NCI-H460 (cell line): ENCODE measurements around the gene LMOD2. TPM values are rescaled to one million over a fixed set of nuclear protein-coding genes. Genes with fewer than 3 reads are reported as not detected.

ENCODE experiments used
- DNase-seq: peaks from one replicate; pipeline ENCODE4 v3.0.0-alpha.2; 2016; ENCODE audit warnings: low read depth; ENCODE audit errors: extremely low read depth
- total RNA-seq: library from RNA; depleted of rRNA; stranded (reverse); fragments of >200 nt; shearing (Covaris generic); gene quantifications from 2 replicates; pipeline ENCODE4 v1.2.3, GENCODE V29; 2014

Gene LMOD2
- total RNA-seq, 1 experiment from 2014 or later, result not detected

DNA sequence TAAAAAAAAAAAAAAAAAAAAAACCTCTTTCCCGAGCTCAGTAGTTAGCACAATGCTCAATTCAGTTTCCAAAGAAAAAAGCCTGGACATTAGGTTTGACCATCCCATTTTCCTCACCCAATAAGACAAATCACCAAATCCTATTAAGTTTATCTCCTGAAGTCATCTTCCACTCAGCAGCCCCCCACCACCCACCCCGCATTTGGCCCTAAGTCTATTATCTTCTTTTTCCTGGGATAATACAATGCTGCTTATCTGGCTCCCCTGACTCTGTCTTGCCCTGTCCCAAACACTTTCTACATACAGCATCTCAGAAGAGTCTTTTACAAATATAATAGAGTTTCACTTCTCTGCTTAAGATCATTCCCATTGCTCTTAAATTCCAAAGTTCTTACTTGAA, 17.8 kb upstream of the LMOD2 start:
- no peak for DNase-seq

GRCh38 chr7:123639631-123640030, 16.0 kb upstream of the LMOD2 start:
- DNase-seq, result no peak

GRCh38 chr7:123640583-123640982, 15.1 kb upstream of the LMOD2 start:
- no peak for DNase-seq

- no peak for DNase-seq
Measured at GRCh38 chr7:123641901-123642300, 13.8 kb upstream of the LMOD2 start.

DNA sequence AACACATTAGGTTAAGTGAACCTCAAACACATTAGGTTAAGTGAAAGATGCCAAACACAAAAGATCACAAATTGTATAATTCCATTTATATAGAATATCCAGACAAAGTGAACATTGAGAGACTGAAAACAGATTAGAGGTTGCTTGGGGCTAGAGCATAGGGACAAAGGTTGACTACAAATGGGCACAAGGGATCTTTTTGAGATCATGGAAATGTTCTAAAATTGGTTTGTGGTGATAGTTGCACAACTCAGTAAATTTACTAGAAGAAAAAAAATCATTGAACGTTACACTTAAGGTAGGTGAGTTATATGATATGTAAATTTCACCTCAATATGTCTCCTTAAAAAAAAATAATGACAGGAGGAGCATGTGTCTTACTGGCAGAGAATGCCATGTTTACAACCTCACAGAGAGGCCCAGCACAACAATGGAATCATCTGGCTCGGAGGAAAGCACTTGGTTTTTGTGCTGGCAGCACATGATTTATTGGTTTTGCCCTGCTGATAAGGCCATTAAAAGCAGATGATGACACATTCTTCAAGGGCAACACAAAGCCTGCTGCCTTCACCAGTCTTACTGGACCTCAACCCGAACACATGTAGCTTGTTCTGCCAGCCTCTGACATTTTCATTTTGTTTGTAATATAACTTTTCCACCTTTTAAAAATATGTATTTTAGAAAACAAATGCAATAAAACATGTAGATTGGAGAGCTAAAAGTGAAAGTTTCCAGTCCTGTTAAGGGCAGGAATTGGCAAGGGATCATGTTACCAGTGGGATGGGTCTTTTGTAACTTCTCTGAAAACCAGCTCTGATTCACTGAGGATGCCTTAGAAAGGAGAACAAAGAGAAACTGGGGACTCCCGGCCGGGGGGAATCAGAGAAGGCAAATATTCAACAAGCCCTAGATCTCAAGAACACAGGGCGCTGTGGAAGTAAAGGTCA, 11.9 kb upstream of the LMOD2 start:
- DNase-seq, result peak; percentile 7

DNA sequence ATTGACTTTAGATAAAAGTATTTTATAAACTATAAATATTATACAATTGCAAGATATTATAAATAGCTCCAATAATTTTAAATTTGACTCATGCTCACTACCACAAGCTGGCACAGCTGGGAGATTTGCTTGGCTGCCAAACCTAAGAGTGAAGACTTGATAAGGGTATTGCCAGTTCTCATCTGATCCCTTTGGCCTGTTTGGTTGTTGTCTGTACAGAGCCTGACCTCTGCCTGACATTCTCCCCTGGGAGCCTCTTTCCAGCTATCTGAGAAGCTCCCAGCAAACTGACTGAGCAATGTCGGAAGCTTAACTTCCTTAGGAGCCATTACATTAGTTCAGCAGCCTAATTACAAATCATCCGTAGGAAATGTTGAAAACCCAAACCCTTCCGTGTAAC, 10.2 kb upstream of the LMOD2 start:
- DNase-seq, result no peak

- DNase-seq, result no peak
Measured at GRCh38 chr7:123647106-123647730, 8.4 kb upstream of the LMOD2 start.

DNA sequence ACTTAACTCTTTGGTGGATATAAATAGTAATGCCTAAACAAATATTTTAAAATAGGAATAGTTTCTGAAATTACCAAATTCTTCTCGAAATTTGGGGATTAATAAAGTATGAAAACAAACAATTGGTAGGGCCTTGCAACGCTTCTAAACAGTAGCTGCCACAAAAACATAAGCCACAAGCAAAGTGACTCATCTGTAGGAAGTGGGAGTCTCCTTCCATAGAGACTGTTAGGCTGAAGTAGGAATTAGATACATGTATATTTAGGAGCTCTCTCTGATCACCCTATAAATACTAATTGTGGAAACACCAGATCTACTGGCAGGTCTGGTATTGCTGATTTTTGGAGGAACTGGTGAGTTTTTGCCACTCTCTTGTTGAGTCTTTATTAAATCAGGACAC, 5.7 kb upstream of the LMOD2 start:
- DNase-seq, result no peak

DNA sequence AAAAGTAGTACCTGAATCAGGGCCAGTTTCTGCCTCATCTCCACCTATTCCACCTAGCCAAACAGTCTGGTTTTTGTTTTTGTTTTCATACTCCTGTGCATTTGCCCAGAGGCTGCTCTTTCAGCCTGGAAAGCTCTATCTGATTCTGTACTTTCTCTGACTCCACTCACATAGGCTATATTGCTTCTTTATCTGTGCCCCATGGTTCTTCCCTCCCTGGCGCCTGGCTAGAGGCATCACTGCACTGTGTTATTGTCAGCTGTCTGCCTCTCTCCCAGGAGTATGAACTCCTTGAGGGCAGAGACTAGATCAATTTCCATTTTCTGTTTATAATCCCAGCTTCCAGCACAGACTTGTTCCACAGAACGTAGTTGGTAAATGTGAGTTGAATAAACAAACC, 5.1 kb upstream of the LMOD2 start:
- no peak for DNase-seq

- no peak for DNase-seq
Measured at GRCh38 chr7:123652406-123652805, 3.3 kb upstream of the LMOD2 start.

GRCh38 chr7:123653162-123653561, 2.5 kb upstream of the LMOD2 start:
- no peak for DNase-seq

GRCh38 chr7:123656544-123657303, 1.1 kb downstream of the LMOD2 start:
- no peak for DNase-seq

DNA sequence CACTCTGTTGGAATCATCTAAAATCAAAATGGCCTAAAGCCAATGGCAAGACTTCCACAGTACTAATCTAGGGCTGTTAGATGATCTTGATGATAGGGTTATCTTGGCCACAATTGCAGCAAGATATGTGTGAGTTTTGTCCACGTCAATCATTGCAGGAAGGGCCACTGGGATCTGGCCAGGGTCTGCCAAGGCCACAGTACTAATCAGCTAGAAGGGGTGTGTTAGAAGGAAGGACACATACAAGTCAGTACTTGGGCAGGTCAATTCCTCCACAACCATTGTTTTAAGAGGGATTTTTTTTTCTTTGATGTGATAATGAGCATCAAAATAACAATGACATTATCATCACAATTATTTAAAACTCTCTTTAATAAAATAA, 1.6 kb downstream of the LMOD2 start:
- DNase-seq, result no peak

GRCh38 chr7:123658023-123658422, 2.4 kb downstream of the LMOD2 start:
- no peak for DNase-seq

- DNase-seq, result no peak
Measured at GRCh38 chr7:123660514-123661354, 5.1 kb downstream of the LMOD2 start.

GRCh38 chr7:123661765-123662164, 6.1 kb downstream of the LMOD2 start:
- DNase-seq, result no peak

DNA sequence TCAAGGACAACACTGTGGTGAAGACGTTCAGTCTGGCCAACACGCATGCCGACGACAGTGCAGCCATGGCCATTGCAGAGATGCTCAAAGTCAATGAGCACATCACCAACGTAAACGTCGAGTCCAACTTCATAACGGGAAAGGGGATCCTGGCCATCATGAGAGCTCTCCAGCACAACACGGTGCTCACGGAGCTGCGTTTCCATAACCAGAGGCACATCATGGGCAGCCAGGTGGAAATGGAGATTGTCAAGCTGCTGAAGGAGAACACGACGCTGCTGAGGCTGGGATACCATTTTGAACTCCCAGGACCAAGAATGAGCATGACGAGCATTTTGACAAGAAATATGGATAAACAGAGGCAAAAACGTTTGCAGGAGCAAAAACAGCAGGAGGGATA, 6.6 kb downstream of the LMOD2 start:
- no peak for DNase-seq

DNA sequence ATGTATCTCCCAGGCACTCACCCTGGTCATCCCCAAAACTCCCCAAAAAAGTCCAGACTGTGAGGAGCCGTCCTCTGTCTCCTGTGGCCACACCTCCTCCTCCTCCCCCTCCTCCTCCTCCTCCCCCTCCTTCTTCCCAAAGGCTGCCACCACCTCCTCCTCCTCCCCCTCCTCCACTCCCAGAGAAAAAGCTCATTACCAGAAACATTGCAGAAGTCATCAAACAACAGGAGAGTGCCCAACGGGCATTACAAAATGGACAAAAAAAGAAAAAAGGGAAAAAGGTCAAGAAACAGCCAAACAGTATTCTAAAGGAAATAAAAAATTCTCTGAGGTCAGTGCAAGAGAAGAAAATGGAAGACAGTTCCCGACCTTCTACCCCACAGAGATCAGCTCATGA, 7.1 kb downstream of the LMOD2 start:
- no peak for DNase-seq

GRCh38 chr7:123663200-123663599, 7.5 kb downstream of the LMOD2 start:
- DNase-seq, result no peak

- DNase-seq, result no peak
Measured at GRCh38 chr7:123665157-123665556, 9.5 kb downstream of the LMOD2 start.

- DNase-seq, result no peak
Measured at GRCh38 chr7:123665896-123666295, 10.2 kb downstream of the LMOD2 start.
